ENCODE measurements around the gene SERPINH1. TPM values are rescaled to one million over a fixed set of nuclear protein-coding genes. Genes with fewer than 3 reads are reported as not detected.

The SERPINH1 gene
- total RNA-seq, 4 donors from 2014 or later: 56.9 to 111 (median 95.5) TPM

GRCh38 chr11:75571625-75572024, 9.6 kb downstream of the SERPINH1 start:
- peaks cover 74% of the 10 kb centered on the region for H3K36me3 ChIP-seq
- TF ChIP-seq POLR2AphosphoS5 (IDR thresholded peaks at IDR 0.05) (no peak), POLR2A (IDR thresholded peaks at IDR 0.05) (no peak), EP300 (IDR thresholded peaks at IDR 0.05) (no peak)
- TF ChIP-seq, protein P1, sequence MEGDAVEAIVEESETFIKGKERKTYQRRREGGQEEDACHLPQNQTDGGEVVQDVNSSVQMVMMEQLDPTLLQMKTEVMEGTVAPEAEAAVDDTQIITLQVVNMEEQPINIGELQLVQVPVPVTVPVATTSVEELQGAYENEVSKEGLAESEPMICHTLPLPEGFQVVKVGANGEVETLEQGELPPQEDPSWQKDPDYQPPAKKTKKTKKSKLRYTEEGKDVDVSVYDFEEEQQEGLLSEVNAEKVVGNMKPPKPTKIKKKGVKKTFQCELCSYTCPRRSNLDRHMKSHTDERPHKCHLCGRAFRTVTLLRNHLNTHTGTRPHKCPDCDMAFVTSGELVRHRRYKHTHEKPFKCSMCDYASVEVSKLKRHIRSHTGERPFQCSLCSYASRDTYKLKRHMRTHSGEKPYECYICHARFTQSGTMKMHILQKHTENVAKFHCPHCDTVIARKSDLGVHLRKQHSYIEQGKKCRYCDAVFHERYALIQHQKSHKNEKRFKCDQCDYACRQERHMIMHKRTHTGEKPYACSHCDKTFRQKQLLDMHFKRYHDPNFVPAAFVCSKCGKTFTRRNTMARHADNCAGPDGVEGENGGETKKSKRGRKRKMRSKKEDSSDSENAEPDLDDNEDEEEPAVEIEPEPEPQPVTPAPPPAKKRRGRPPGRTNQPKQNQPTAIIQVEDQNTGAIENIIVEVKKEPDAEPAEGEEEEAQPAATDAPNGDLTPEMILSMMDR (IDR thresholded peaks at IDR 0.05): no peak
- no peaks in the 10 kb centered on the region for H3K27me3 ChIP-seq
- DNase-seq (ENCODE audit: low spot score in 2 of 2): no peak
- 90% methylated on average over 14 of the region's 14 CpGs for WGBS
- peaks cover 25% of the 10 kb centered on the region for H3K4me1 ChIP-seq
- no peak overlapping the region for H3K27ac ChIP-seq
- H3K9me3 ChIP-seq: no peaks in the 10 kb centered on the region
- no peak overlapping the region for H3K4me3 ChIP-seq

DNA sequence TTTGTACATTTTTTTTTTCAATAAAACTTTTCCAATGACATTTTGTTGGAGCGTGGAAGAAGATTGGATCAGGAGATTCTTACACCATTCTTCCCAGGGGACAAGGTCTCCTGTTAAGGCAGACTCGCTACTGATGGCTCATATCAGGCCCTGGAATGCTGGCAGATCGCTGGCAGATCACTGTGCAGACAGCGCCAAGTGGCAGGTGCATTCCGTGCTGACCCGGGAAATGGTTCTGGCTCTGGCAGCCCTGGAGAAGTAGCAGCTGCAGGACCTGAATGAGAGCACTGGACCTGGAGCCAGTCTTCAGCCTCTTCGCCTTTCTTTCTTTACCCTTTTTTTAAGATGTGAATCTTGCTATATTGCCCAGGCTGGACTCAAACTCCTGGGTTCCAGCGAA, 10.7 kb downstream of the SERPINH1 start:
- TF ChIP-seq POLR2A (IDR thresholded peaks at IDR 0.05) (no peak), EP300 (IDR thresholded peaks at IDR 0.05) (no peak)
- 59% methylated on average over 8 of the region's 8 CpGs for WGBS
- DNase-seq (ENCODE audit: low spot score in 2 of 2): no peak
- Histone ChIP-seq H3K27me3 (no peaks in the 10 kb centered on the region), H3K4me3 (no peak overlapping the region), H3K9me3 (no peaks in the 10 kb centered on the region), H3K27ac (no peak overlapping the region), H3K36me3 (peaks cover 64% of the 10 kb centered on the region), H3K4me1 (peaks cover 22% of the 10 kb centered on the region)

DNA sequence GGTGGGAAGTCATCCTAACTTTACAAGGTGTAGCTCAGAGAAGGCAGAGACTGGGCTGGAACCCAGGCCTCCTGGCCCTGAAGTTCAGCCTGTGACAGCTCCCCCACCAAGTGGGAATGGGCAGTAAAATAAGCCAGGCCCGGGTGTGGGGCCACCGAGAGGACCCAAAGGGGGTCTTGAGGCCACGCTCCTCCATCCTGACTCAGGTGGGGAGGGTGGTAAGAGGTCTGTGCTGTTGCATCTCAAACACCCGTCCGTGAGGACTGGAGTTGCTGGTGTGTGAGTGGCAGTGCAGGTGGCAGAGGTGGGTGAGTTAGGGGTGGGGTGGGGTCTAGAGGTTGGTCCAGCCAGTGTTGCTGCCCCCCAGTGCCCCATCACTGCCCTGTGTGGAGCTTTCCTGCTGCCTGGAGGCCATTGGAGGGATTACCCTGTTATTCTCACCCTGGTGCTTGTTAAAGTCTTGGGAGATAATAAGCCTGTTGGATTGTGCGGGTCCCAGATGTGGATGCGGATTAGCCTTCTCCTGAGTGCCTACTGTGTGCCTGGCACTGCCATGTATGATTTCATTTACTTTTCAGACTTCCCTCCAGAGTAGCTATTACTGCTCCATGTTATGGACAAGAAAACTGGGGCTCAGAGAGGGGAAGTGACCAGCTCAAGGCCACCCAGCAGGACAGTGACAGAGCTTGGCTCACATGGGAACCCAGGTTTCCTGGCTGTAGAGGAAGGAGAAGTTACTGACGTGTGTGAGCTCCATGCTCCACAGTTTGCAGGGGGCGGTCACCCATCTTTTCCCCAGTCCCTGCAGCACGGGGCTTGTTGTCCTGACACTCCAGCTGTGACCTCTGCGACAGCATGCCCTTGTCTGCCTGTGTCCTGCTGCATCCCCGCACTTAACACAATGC, 12.9 kb downstream of the SERPINH1 start:
- no peak overlapping the region for H3K27ac ChIP-seq

DNA sequence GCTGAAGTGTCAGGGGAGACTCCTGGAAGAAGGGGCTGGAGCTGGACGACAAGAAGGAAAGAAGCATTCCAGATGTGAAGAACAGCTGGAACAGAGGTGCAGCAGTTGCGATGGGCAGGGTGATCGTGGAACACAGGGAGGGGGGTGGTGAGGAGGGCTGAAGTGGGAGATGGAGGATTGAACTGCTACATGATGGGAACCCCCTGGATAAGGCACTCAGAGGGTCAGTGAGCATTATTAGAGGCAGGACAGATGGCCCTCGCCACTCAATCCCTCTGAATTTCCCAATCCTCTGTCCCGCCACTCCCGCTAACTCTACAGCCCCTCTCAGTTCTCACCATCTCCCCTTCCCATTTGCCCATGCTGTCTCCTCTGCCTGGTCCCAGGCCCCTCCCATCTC, 14.0 kb downstream of the SERPINH1 start:
- Histone ChIP-seq H3K4me1 (peaks cover 15% of the 10 kb centered on the region), H3K4me3 (no peak overlapping the region), H3K27me3 (no peaks in the 10 kb centered on the region), H3K27ac (no peak overlapping the region), H3K9me3 (no peaks in the 10 kb centered on the region), H3K36me3 (peaks cover 32% of the 10 kb centered on the region)
- 66% methylated on average over 6 of the region's 6 CpGs for WGBS
- TF ChIP-seq POLR2A (IDR thresholded peaks at IDR 0.05): no peak
- no peak for TF ChIP-seq POLR2AphosphoS5 (IDR thresholded peaks at IDR 0.05)
- TF ChIP-seq EP300 (IDR thresholded peaks at IDR 0.05): no peak
- TF ChIP-seq, protein P1 (IDR thresholded peaks at IDR 0.05): no peak
- no peak for DNase-seq (ENCODE audit: low spot score in 2 of 2)

More for the DNA sequence above, 12.9 kb downstream of the SERPINH1 start:
- TF ChIP-seq, protein P1 (IDR thresholded peaks at IDR 0.05): no peak
- TF ChIP-seq POLR2A (IDR thresholded peaks at IDR 0.05): no peak
- TF ChIP-seq POLR2AphosphoS5 (IDR thresholded peaks at IDR 0.05): no peak
- no peak for TF ChIP-seq EP300 (IDR thresholded peaks at IDR 0.05)
- 65% methylated on average over 10 of the region's 12 CpGs for WGBS
- H3K36me3 ChIP-seq: peaks cover 42% of the 10 kb centered on the region
- no peak overlapping the region for H3K4me3 ChIP-seq
- H3K4me1 ChIP-seq: peaks cover 15% of the 10 kb centered on the region
- DNase-seq (ENCODE audit: low spot score in 2 of 2): no peak
- no peaks in the 10 kb centered on the region for H3K9me3 ChIP-seq
- H3K27me3 ChIP-seq: no peaks in the 10 kb centered on the region

DNA sequence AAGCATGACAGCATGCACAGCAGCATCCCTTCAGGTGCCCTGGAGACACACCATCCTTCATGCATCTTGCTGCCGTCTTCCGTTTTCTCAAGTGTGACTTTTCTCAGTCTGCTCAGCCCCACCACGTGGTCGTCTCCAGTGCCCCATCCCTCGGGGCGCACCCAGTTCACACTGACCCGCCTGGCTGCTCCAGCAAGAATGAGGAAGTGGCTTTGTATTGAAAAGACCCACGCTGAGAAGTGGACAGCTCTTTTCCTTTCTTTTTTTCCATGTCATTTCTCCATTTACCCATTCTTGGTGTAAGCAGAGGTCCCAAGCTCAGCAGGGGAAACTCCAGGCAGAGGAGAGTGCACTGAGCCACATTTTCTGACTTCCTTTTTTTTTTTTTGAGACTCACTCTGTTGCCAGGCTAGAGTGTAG, 14.5 kb downstream of the SERPINH1 start:
- 13% methylated on average over 8 of the region's 8 CpGs for WGBS
- H3K27me3 ChIP-seq: no peaks in the 10 kb centered on the region
- H3K4me1 ChIP-seq: peaks cover 15% of the 10 kb centered on the region
- H3K36me3 ChIP-seq: peaks cover 27% of the 10 kb centered on the region
- no peak for TF ChIP-seq POLR2AphosphoS5 (IDR thresholded peaks at IDR 0.05)
- TF ChIP-seq, protein P1 (IDR thresholded peaks at IDR 0.05): no peak
- TF ChIP-seq EP300 (IDR thresholded peaks at IDR 0.05): no peak
- no peak for TF ChIP-seq POLR2A (IDR thresholded peaks at IDR 0.05)
- H3K9me3 ChIP-seq: no peaks in the 10 kb centered on the region
- no peak overlapping the region for H3K4me3 ChIP-seq
- no peak for DNase-seq (ENCODE audit: low spot score in 2 of 2)
- H3K27ac ChIP-seq: no peak overlapping the region
